ENCODE measurements around the gene BOD1L2. TPM values are rescaled to one million over a fixed set of nuclear protein-coding genes. Genes with fewer than 3 reads are reported as not detected.

BOD1L2 gene
- total and polyA plus RNA-seq, 2 donors (not counting 3 experiments of a cell fraction or from before 2014, with no cell fraction given), result not detected

DNA sequence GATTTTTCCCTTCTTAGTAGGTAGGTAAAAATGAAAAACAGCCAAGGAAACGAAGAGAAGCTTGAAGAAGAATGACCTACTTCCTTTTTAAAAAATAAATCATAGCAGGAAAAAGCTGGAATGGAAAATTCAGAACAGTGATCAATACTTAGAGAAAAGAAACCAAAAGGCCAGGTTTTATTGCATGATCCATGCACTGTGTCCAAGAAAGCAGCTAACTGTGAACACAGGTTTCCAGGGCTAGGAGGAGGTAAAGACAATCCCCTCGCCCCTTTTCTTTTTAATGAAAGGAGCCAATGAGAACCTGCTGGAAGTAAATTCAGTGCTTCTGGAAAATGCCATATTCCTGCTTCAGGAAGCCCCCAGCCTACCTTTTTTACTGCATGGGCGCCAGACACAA lies 47.2 kb downstream of the BOD1L2 start:
- no peak for DNase-seq (ENCODE audit: low read depth, low spot score)
- CTCF ChIA-PET, result no interaction called here
- Histone ChIP-seq H3K9ac (replicated peaks; ENCODE audit: extremely low read depth, insufficient read depth, low read length) (no peak overlapping the region), H4K20me1 (replicated peaks; ENCODE audit: control insufficient read depth, extremely low read depth, insufficient read depth, low read length) (no peaks in the 10 kb centered on the region), H3K27me3 (ENCODE audit: control insufficient read depth in 2 of 2, insufficient read depth in 2 of 2, low read length in 2 of 2) (no peaks in the 10 kb centered on the region), H3K36me3 (ENCODE audit: control insufficient read depth in 2 of 2, extremely low read depth in 1 of 2, insufficient read depth in 2 of 2, low read length in 2 of 2) (no peaks in the 10 kb centered on the region), H3K4me3 (replicated peaks in 1 of 3; ENCODE audit: insufficient read depth in 1 of 3, low read depth in 1 of 3, low read length in 3 of 3) (no peak overlapping the region), H3K4me1 (ENCODE audit: control insufficient read depth, extremely low read depth, insufficient read depth, low read length) (no peaks in the 10 kb centered on the region), H3K4me2 (ENCODE audit: insufficient read depth, low read length) (no peak overlapping the region), H2AFZ (ENCODE audit: low read depth, low read length) (no peak overlapping the region), H3K9me1 (replicated peaks; ENCODE audit: control insufficient read depth, extremely low read depth, insufficient read depth, low read length) (no peaks in the 10 kb centered on the region), H3K27ac (ENCODE audit: insufficient read depth, low read depth, low read length) (no peak overlapping the region), H3K79me2 (ENCODE audit: control insufficient read depth, insufficient read depth, low read length) (no peaks in the 10 kb centered on the region), H3K9me3 (replicated peaks; ENCODE audit: control insufficient read depth, insufficient read depth, low read length) (no peaks in the 10 kb centered on the region)
- TF ChIP-seq MYC (IDR thresholded peaks at IDR 0.05; ENCODE audit: low read depth, low read length) (no peak), JUN (IDR thresholded peaks at IDR 0.05; ENCODE audit: borderline replicate concordance, insufficient read depth, insufficient read length, low read depth) (no peak), EZH2 (IDR thresholded peaks at IDR 0.05; ENCODE audit: borderline replicate concordance, low read depth, low read length, severe bottlenecking) (no peak), POLR2A (IDR thresholded peaks at IDR 0.05; ENCODE audit: low read depth, low read length) (no peak), POLR2AphosphoS5 (IDR thresholded peaks at IDR 0.05; ENCODE audit: insufficient read depth, low read depth, low read length) (no peak), FOS (IDR thresholded peaks at IDR 0.05; ENCODE audit: borderline replicate concordance, insufficient read depth, low read length) (no peak), GATA2 (IDR thresholded peaks at IDR 0.05; ENCODE audit: insufficient read depth, insufficient read length, low read depth, low read length) (no peak)
- TF ChIP-seq, protein P1, sequence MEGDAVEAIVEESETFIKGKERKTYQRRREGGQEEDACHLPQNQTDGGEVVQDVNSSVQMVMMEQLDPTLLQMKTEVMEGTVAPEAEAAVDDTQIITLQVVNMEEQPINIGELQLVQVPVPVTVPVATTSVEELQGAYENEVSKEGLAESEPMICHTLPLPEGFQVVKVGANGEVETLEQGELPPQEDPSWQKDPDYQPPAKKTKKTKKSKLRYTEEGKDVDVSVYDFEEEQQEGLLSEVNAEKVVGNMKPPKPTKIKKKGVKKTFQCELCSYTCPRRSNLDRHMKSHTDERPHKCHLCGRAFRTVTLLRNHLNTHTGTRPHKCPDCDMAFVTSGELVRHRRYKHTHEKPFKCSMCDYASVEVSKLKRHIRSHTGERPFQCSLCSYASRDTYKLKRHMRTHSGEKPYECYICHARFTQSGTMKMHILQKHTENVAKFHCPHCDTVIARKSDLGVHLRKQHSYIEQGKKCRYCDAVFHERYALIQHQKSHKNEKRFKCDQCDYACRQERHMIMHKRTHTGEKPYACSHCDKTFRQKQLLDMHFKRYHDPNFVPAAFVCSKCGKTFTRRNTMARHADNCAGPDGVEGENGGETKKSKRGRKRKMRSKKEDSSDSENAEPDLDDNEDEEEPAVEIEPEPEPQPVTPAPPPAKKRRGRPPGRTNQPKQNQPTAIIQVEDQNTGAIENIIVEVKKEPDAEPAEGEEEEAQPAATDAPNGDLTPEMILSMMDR (IDR thresholded peaks at IDR 0.05; ENCODE audit: extremely low read depth in 1 of 2, insufficient read depth in 1 of 2, low read depth in 1 of 2, low read length in 2 of 2), result no peak
- TF ChIP-seq, protein P2, sequence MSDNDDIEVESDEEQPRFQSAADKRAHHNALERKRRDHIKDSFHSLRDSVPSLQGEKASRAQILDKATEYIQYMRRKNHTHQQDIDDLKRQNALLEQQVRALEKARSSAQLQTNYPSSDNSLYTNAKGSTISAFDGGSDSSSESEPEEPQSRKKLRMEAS (IDR thresholded peaks at IDR 0.05; ENCODE audit: insufficient read depth, insufficient read length), result no peak
- intact Hi-C loops (cut with micrococcal nuclease) (no loop called here), dilution Hi-C loops (cut with MboI; ENCODE audit: extremely low pct_ligation_motif_present, low sequenced_read_pairs) (no loop called here)
- BruUV-seq (replicated peaks), result no TSS peak
- no peak for FAIRE-seq
- POLR2A ChIA-PET, result no interaction called here
